Right forelimb (tissue), 1 donor: ENCODE results near the gene OSM.

ENCODE experiments used
- DNase-seq: peaks from one replicate; pipeline ENCODE4 v3.0.0-alpha.2; 2018

The OSM gene

DNA sequence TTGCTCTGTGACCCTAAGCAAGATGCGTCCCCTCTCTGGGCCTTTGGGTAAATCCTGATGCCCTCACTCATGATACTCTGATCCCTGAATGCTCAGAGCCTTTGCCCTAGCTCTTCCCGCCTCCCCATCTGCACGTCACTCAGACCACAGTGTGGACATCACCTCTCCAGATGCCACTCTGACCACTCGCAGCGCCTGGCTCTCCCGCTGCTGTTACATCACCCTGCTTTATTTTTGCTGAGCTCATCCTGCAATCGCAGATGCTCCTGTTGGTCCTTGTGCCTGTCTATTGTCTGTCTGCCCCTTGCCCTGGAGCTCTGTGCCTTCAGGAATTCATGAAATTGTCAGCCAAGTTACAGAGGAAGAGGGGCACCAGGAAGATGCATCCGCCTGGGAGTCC lies 5.5 kb downstream of the OSM start:
- no peak for DNase-seq

DNA sequence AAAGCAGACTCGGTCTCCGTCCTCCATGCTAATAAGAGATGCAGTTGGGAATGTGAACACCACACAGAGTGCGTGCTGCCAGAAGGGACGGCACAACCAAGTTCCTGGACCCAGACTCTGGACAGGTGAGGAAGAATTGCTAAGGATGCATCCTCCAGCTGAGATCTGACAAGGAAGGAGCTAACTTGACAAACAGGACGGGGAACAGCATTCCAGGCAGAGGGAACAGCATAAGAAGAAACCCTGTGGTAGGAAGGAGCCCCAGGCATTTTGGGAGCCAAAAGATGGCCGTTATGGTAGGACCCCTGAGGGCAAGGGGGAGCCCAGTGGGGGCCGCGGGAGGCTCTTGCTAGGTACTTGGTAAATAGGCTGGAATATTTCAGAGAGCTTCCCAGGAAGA lies 6.0 kb downstream of the OSM start:
- DNase-seq = no peak

DNA sequence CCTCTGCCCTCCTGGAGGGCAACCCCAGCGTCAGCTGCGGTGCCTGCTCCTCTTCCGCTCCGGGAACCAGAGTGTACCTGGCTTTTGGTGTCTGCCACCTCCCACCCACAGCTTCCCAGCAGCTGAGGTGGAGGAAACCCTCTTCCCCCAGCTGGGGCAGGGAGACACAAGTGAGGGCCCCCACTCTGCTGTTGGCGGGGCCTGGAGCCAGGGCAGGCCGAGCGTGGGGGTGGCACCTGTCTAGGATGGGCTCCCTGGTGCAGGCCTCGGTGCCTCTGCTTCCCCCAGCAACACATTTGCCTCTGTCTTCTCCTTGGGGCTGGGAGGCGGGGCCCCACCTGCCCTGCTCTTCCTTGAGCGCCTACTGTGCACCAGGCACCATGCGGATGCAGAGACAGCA lies 6.4 kb downstream of the OSM start:
- no peak for DNase-seq

DNA sequence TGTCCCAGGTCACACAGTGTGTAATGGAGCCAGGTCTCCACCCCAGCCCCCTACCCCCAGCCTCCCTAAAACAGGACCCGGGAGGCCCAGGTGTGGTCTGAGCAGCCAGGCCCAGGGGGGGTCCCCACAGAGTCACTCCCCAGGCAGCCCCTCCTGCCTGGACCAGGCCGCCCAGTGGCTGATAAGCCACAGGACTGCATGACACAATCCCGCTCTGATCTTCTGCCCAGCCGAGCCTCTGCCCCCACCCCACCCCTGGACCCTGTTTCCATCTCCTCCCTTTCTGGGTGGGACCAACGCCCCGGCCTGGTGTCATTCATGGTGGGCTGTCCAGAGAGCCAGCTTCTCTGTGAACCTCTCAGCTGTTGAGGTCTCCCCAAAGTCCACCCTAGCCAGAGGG lies 12.3 kb downstream of the OSM start:
- DNase-seq = no peak

DNA sequence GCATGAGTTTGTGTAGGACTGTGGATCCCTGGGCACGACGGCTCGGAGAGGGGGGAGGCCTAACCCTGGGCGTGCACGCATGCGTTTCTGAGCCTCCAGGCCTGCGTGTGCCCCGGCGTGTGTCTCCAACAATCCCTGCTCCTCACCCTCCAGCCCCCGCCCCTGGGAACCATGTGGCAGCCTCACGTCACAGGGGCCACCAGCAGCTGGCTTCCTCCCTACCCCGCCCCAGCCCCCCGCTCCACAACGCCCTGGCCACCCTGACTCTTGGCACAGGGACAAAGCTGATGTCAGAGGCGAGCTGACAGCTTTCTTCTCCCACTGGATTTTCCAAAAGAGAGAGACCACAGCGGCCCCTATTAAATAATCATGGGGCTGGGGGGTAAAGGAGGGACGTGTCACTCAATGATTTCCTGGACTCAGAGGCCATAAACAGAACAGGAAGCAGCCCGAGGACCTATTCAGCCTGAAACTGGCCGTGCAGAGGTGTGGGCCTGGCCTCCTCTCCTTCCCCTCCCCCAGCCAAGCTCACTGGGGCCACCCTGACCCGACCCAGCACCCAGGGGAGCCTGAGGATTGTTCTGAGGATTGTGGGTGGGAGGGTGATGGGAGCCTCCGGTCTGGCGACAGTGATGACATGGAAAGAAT lies 13.3 kb downstream of the OSM start:
- peak; percentile 82 for DNase-seq

DNA sequence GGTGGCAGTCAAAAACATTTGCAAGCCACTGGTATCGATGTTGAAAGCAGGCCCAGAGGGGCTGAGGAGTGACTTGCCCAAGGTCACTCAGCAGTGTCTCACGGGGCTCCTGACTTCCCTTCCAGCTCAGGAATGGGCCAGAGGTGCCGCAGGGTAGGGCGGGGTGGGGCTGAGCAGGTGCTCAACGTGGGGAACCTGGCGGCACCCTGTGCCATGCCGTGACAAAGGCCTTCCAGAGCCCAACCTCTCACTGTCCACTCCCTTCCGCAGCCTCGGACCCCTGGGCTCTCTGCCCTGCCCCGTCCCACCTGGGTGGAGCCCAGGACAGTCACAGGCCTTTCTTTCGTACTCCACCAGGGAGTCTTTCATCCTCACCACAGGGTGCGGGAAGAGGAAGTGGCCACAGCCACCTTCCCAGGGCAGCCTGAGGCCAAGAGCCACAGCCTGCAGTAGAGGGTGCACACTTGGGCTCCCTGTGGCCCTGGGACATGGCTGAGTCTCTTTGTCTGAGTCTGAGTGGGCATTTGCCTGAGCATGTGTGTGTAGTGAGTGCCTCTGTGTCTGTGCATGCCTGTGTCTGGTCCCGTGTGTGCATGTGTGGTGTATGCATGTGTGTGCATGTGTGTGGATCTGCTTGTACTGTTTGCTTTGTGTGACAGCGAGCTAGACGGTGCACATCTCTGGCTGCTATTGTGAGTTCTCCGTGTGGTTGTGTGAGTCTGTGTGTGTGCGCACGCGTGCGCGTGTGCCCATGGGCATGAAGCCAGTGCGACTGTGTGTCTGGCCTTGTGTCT lies 14.0 kb downstream of the OSM start:
- no peak for DNase-seq

DNA sequence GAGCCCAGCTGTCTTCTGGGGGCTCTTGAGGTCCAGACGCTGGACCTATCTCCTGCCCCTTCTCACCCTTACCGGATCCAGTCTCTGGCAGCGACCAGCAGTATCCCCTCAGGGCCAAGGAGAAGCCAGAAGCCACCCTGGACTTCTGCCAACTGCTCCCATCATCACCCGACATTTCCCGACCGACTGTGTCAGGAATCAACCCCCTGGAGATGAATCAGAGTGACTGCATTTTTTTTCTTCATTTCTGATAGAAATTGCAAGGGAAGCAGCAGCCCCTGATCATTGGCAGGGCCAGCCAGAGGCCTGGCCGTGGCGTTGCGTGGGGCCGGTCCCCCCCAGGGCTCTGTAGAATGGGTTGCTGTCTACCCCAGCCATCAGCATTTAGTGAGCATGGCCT lies 14.9 kb downstream of the OSM start:
- no peak for DNase-seq

DNA sequence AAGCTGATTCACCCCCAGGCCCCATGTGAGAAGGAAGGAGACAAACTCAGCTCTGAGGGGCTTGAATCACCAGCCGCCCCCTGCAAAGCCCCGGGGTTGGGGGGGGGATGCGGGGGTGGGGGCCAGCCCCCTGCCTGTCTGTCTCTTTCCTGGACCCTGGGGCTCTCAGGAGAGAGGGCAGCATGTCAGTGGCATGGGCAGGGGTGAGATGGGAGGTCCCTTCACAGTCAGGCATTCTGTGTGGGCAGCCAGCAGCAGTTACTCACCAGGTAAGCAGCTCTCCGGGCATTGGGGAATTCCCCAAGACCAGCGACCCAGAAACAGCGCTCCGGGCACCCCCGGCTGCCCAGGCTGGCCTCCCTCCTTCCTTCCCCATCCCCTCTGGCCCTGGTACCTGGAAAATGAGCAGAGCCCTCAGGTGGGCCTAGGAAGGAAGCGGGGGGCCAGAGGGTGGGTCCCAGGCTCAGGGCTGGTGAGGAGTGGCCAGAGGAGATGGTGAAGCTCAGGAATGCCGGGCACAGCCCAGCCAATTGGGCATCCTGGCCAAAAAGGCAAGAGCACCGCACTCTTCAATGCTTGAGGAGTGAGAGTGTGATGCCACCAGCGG lies 15.9 kb downstream of the OSM start:
- DNase-seq = no peak

DNA sequence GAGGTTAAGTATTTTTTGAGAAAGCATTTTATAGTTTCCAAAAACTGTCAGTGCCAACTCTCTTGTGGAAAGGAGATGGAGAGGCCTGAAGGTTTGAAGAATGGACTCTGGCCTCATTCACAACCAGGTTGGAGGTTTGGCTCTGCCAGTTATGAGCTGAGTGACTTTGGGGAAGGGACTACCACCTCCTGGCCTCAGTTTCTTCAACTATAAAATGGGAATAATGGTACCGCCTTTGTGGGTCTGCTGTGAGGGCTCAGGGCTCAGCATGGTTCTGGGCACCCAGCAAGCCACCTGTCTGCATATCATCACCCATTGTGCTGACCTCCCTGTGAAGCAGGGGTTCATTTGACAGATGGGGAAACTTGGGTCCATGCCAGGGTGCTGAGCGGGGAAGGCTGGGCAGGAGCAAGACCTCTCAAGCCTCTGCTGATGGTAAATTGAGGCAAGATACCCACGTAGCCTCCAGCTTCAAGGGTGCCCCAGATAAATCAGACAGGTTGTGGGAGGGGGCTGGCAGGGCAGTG lies 16.5 kb downstream of the OSM start:
- DNase-seq = no peak

DNA sequence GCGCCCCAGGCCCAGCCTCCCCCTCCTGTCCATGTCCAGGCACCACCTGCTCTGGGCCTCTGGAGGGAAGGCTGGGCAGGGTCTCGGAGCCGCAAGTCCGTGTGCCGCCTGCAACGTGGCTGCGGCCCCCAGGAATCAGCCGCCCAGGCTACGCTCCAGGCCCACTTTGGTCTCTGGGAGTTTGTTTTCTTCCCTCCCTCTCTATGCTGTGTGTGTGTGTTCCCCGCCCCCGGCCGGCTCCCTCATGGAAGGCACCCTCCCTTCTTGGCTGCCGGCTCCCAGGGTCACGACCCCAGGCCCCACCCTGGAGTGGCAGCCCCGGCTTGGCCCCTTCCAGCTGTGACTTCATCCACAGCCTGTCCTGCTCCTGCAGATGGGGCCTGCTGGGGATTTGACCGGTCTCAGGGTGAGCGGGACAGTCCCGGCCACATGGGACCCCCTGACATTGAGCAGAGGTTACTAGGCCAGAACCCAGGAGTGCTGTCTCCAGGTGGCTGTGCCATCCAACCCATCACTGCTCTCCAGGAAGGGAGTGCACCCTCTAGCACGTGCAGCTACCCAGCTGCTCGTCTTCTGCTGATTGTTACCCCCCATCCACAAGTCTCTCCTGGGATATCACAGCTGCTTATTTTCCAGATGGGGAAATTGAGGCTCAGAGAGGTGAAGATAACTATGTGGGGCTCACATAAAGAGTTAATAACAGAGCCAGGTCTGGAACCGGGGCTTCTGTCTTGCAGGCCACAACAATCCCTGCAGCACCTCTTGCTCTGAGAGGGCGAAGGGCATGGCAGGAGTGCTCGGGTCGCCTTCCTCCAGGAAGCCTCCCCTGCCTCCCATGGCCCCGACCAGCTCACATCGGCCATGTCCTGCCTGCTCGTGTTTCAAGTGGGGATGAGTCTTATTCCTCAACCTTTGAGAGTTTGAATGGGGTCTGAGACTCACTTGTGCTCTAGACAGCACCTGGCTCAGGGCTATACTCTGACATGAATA lies 17.3 kb downstream of the OSM start:
- DNase-seq = peak; percentile 69

DNA sequence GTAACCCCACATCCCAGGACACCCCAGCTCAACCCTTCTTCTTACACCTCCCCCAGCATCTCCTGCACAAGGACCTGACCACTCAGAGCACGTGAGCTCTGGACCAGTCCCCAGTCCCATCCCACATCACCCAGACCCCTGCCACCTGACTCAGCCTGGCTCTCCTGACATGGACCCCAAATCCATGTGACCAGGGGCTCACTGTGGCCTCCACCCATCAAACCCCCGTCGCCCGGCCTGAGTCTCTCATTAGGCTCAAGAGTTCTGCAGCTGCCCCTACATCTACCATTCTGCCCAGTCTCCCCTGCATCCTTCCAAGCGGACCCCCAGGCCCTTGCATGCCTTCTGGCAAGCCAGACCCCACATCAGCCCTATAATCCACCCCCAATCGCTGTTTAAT lies 18.2 kb downstream of the OSM start:
- no peak for DNase-seq

DNA sequence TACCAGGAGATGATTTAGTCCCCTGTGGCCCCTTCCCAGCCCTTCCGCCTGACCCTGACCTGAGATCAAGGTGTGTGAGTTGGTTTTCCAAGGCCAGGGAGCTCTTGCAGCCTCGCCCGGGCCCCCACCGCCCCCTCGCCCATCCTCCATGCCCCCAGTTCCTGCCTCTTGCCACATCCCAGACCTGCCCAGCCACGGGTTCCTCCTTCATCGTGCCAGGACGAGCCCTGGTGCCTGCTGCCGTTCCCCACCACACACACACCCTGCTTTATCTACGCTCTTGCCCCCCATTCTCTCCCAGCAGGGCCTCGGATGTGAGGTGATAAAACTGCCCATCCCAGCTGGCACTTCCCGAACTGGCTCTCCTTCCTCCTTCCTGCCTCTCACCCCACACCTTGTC lies 18.7 kb downstream of the OSM start:
- no peak for DNase-seq

DNA sequence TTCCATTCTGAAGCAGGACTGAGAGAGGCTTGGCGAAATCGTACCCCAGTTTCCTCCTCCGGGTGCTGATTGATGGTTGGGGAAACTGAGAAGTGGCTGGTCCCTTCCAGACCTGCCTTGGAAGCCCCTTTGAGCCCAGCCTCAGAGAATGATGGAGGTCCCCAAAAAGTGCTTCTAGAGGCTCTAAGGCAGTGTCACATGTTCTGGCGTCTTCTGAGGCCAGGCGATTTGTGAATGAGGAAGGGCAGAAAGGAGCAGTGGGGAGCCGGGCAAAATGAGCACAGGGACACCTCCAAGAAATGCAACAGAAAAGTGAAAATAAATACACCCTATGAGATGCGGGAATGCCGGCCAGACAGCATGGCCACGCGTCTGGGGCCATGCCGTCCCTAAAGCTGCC lies 19.1 kb downstream of the OSM start:
- DNase-seq = no peak

DNA sequence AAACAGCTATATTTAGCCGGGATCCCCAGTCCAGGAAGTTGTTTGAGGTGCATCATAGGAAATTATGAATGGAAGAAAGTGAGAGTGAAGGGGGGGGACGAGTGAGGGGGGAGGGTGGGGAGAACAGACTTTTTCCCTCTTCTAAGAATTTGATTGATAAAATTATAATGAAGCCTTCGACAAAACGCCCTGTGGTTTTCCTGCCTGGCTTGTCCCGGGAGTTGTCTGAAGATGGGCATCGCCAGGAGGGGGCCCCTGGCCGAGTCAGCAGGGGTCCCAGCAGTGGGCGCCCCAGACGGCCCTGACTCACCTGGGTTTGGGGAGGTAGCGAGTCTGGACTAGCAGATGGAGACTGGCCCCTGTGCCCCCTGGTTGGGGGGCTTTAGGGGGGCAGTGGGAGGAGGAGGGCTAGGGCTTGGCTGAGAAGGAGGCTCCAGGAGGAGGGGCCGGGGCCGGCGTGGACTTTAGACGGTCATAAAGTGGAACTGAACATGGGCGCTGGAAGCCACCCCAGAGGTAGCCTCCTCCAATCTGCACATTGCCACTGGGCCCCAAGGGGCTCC lies 19.8 kb downstream of the OSM start:
- DNase-seq = no peak

DNA sequence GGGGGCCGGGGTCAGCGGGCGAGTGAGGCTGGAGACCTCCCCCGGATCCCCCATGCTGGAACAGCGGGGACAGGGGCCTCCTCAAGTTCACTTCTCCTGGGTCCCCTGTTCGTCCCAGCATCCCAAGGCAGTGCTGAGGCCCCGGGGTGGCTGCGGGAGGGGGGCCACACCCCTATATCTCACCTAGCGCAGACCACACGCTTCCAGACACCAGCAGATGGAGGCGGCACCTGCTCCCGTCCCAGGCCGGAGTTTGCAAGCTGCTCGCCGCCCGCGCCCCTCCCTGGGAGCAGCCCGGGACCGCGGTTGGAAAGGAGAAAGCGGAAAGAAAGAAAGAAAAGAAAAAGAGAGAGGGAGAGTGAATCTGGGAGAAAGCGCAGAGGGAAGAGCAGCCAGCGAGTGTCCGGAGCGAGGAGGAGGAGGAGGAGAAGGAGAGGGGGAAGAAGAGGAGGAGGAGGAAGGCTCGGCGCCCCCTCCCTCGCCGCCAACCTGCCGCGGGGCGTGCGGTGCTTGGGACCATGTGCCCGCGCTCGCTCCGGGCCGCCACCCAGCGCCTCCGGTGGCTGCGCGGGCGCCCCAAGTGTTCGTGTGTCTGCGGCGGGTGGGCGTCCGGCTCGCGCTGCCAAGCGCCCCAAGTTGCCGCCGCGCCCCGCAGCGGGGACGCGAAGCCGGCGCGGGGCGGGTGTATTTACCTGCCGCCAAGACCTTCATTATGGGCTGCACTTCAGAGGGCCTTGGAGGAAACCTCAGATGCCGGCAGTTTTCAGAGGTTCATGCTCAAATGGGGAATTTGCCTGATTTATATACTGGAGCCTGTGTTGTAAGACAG lies 20.5 kb downstream of the OSM start, which contains the start of gene LIF:
TSS of gene LIF (minus strand) at position 775 of the 829 bp plus-strand sequence. CDS start at position 711, 64 bp downstream.
- no peak for DNase-seq

DNA sequence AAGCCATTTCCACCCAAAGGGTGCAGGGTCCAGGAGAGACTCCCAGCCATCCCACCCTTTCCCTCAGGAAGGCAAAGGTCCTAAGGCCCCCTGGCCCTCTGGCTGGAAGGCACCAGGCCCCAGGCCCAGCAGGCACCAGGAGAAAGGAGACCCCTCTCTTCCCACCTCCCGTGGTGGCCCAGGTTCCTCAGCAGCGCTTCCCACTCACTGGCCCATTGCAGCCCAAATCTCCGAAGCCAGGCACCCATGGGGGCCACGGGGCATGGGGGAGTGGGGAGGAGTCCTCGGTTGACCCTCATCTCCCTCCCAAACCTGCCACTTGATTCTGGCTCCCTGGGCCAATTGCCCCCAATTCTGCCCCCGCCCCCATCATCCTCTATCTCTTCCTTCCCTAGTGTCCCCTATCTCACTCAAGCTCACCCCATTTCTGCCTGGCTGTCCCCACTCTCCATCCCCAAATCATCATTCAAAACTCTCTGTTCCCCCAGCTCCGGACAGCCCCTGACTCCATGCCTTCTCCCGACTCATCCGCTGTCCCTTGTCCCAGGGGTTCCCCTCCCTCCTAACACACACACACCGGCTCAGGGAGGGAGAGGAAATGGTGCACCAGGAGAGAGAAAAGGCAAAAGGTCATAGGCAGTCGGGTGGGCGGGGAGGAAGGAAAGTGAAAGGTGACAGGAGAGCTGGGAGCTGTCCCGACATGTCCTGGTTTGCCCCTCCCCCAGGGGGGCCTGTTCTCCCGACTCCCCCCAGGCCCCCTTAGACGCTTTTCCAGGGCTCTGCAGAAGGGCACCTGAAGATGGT lies 21.3 kb downstream of the OSM start:
- no peak for DNase-seq

DNA sequence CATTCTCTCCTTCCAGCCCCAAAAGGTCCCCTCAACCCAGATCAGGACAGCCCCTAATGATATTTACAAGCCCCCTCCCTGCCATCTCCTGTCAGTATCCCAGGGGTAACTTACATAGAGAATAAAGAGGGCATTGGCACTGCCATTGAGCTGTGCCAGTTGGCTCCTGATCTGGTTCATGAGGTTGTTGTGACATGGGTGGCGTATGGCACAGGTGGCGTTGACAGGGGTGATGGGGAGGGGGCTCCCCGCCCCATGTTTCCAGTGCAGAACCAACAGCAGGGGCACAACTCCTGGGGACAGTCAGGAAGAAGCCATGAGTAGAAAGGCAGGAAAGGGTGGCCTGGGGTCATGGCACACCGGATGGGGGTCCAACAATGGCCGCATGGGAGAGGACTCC lies 22.0 kb downstream of the OSM start:
- DNase-seq = no peak

DNA sequence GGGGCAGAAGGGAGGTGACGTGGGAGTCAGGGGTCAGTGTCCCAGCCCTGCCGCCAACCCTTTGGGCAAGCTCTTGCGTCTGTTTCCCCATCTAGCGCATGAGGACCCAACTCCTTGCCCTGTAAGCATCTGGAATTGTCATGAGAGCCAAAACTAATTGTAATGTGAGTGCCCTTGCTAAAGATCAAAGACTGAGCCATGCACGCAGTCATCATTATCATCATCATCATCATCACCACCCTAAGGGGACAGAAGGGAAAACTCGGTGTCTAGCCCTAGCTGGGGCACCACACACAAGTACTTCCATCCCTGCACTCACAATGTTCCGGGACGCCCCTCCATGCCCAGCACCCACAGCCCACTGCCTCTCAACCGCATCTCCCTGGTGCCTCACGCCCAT lies 22.6 kb downstream of the OSM start:
- DNase-seq = no peak

DNA sequence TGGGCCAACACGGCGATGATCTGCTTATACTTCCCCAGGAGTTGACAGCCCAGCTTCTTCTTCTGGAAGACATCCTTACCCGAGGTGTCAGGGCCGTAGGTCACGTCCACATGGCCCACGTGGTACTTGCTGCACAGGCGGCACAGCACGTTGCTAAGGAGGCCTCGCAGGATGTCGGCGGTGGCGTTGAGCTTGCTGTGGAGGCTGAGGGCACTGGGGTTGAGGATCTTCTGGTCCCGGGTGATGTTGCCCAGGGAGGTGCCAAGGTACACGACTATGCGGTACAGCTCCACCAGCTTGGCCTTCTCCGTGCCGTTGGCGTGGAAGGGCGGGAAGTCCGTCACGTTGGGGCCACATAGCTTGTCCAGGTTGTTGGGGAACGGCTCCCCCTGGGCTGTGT lies 23.0 kb downstream of the OSM start:
- no peak for DNase-seq

DNA sequence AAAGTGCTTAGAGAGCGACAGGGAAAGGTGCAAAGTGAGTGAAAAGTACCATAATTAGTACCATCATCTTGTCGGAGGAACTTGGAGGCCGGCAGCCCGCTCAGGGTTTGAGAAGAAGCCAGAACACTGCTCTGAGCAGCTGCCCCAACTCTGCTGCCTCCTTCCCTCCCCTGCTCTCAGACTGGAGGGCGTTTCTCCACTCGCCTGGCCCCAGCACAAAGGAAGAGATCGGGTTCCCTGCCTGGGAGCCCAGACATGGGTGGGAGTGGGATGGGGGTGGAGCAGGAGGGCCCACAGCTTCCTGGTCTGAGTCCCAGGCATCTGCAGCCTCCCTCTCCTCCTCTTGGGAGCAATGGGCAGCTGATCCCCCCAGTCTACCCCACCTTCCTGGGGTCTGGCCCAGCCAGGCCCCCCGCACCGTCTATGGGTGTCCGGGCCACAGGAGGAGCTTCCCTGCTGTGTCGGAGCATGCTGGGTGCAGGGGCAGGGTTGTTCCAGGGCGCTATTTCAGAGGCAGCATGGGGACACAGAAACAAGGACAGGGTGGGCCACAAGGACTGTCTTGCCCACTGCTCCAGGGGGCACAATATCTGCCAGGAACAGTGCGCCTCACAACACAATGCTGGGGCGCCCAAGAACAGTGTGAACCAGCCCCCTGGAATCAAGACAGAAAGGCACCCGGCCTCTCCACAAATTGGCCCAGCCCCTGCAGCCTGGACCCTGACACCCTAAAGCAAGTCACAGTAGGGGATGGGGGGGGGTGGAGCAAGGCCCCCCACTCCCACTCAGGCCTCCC lies 24.9 kb downstream of the OSM start:
- DNase-seq = no peak
